Colonic mucosa (tissue), 4 donors: ENCODE measurements around the gene NEURL2. TPM values are rescaled to one million over a fixed set of nuclear protein-coding genes. Genes with fewer than 3 reads are reported as not detected.

Experiments
- DNase-seq: peaks from one replicate; pipeline ENCODE4 v3.0.0-alpha.2; 2020
- H3K27ac ChIP-seq: fragments of 200-600 bp; one replicate; pipeline ENCODE4 v1.8.0; 2021
- H3K27me3 ChIP-seq: fragments of 200-600 bp; one replicate; pipeline ENCODE4 v1.8.0; 2021
- H3K36me3 ChIP-seq: fragments of 200-600 bp; one replicate; pipeline ENCODE4 v1.8.0; 2021
- H3K4me1 ChIP-seq: fragments of 200-600 bp; one replicate; pipeline ENCODE4 v1.8.0; 2021; ENCODE audit warnings: mild to moderate bottlenecking
- H3K4me3 ChIP-seq: fragments of 200-600 bp; one replicate; pipeline ENCODE4 v1.8.0; 2021
- H3K9ac ChIP-seq, 2 donors: one replicate each; pipeline ENCODE4 v1.7.0; 2013; ENCODE audit warnings: control low read depth in 2 of 2, low read depth in 2 of 2, low read length in 2 of 2
- H3K9me3 ChIP-seq: fragments of 200-600 bp; one replicate; pipeline ENCODE4 v1.8.0; 2021
- CTCF ChIP-seq: fragments of 200-600 bp; IDR thresholded peaks from one replicate; pipeline ENCODE4 v1.8.0; 2022; ENCODE audit warnings: antibody characterized with exemption, mild to moderate bottlenecking
- intact Hi-C: fragments of 100-400 bp; cut with DNase I; formaldehyde crosslinking; loops from one replicate; pipeline ENCODE4 v1.14.1; 2022
- total RNA-seq, 2 donors: library from RNA; stranded (reverse); fragmentation: NEBNext Ultra II Directional in 1 of 2; extraction: Animal tissue kit (Norgen Biotek cat#: 25700) in 1 of 2; gene quantifications; one replicate each; pipeline ENCODE4 v1.2.1, GENCODE V29; 2021
- donor health status: healthy.
- donor health status: DM: no; HTN: no; CAD: no.
- donor health status: DM: no; HTN: no; CAD: no.

NEURL2 gene
- total RNA-seq, 2 donors from 2014 or later = 3.5 to 4.0 TPM

- H3K9me3 ChIP-seq = no peaks in the 10 kb centered on the region
- peaks cover 18% of the 10 kb centered on the region for H3K4me1 ChIP-seq
- intact Hi-C loops = loop anchor here (5.0 kb wide), 2 partner anchors 38 to 68 kb away; partner anchors contain the start of gene PCIF1
- H3K4me3 ChIP-seq = no peak overlapping the region
- no peak for DNase-seq
- no peak for TF ChIP-seq CTCF
- H3K36me3 ChIP-seq = peaks cover 13% of the 10 kb centered on the region
- no peak overlapping the region for H3K9ac ChIP-seq
- H3K27me3 ChIP-seq = no peaks in the 10 kb centered on the region
- no peak overlapping the region for H3K27ac ChIP-seq
Measured at GRCh38 chr20:45893831-45894230, 2.8 kb upstream of the NEURL2 start.

DNA sequence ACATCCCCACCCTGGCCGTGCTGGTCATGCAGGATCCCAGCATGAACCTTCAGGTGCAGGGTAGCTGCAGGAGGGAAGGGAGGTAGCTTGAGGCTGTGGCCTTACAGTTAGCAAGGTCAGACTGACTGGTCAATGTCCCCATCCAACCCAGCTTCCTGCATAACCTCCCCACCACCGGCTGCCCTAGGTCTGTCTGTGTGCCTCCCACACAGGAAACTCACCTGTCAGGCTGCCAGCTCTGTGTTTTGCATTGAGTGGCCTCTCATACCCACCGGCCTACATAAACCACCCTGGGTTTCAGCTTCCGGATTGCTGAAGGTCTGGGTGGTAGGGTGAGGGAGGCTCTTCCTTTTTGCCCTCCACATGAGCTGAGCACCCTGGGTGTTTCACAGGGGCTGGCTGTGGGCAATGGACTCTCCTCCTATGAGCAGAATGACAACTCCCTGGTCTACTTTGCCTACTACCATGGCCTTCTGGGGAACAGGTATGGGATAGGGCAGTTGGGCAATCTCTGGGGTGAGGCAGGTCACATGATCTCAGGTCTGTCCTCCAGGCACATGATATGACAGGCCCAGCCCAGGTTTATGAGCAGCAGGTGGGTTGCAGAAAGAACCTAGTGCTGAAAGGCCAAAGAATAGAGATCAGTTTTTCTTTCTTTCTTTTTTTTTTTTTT is 2.0 kb upstream of the NEURL2 start:
- Histone ChIP-seq H3K4me1 (peaks cover 18% of the 10 kb centered on the region), H3K9me3 (no peaks in the 10 kb centered on the region), H3K9ac (peak overlapping the region; percentile 40 to 86), H3K4me3 (no peak overlapping the region), H3K27ac (peak overlapping the region; percentile 71), H3K27me3 (no peaks in the 10 kb centered on the region), H3K36me3 (peaks cover 13% of the 10 kb centered on the region)
- peak; percentile 81 for DNase-seq
- TF ChIP-seq CTCF = no peak
- intact Hi-C loops = loop anchor here (5.0 kb wide), 2 partner anchors 39 to 69 kb away; partner anchors contain the start of gene PCIF1

GRCh38 chr20:45892049-45892825 is 1.2 kb upstream of the NEURL2 start:
- H3K4me3 ChIP-seq = peak overlapping the region; percentile 94
- H3K27me3 ChIP-seq = no peaks in the 10 kb centered on the region
- H3K4me1 ChIP-seq = peaks cover 18% of the 10 kb centered on the region
- no peaks in the 10 kb centered on the region for H3K9me3 ChIP-seq
- H3K9ac ChIP-seq = peak overlapping the region; percentile 86 to 96
- intact Hi-C loops = loop anchor here (5.0 kb wide), 2 partner anchors 40 to 70 kb away; partner anchors contain the start of gene PCIF1
- DNase-seq = peak; percentile 57
- H3K36me3 ChIP-seq = peaks cover 13% of the 10 kb centered on the region
- no peak for TF ChIP-seq CTCF
- H3K27ac ChIP-seq = peak overlapping the region; percentile 71

DNA sequence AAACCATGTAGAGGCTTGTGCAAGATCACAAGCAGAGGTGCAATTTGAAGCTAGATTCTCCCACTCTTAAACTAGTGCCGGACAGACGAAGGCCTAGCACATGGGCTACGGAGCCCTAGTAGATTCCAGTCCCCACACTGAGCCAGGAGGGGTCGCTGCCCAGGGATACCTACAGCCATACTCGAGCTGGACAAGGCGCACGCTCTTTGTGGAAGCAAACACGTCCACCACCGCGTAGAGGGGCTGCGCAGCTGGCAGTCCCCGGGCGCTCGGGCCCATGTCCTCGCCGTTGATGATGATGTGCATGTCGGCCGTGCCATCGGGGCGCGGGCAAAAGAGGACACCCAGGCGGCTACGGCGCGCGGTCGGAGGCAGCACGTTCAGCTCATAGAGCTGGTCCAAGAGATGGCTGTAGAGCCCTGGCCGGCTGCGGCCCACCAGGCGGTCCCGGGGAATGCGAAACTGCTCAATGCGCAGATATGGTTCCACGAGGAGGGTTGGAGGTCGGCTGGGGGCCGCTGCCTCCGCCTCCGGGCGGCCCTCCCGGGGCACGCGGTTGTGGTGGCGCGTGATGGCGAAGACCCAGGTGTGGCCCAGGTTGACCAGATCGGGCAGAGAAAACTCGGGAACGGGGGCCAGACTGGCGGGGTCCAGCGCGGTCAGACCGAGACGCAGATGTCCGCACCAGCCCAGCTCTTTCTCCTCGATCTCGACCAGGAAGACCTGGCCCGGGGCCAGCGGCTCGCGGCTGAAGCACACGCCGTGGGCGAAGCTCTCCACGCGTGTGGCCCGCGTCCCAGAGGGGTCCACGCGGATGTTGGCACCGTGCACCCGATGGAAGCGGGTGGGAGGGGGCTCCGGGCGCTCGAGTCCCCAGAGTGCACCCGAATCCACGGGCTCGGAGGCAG is 677 bp downstream of the NEURL2 start:
- Histone ChIP-seq H3K4me1 (peaks cover 18% of the 10 kb centered on the region), H3K36me3 (peaks cover 7% of the 10 kb centered on the region), H3K9ac (peak overlapping the region; percentile 86 to 96), H3K27ac (peak overlapping the region; percentile 71), H3K9me3 (no peaks in the 10 kb centered on the region), H3K27me3 (no peaks in the 10 kb centered on the region), H3K4me3 (peak overlapping the region; percentile 94)
- peak; percentile 89 for DNase-seq
- intact Hi-C loops = loop anchor here (5.0 kb wide), 2 partner anchors 42 to 72 kb away; partner anchors contain the start of gene PCIF1
- TF ChIP-seq CTCF = peak; percentile 72

DNA sequence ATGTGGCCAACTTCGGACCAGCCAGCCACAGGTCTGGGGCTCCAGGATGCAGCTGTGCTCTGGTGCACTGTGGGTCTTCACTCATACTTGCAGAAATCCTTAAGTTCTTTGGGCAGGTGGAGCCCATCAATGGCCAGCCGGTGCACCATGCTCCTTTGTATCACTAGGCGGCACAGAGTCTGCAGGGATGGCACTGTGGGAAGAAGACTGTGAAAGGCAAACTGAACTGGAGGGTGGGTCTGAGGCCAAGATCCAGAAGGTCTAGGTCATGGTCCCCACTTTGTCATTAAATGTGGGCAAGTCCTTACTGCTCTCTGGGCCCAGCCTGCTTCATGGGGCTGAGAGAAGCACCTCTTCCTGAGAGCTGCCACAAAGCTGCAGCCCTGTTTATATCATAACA is 2.3 kb downstream of the NEURL2 start:
- H3K27ac ChIP-seq = no peak overlapping the region
- H3K27me3 ChIP-seq = no peaks in the 10 kb centered on the region
- TF ChIP-seq CTCF = no peak
- H3K4me3 ChIP-seq = no peak overlapping the region
- no peaks in the 10 kb centered on the region for H3K9me3 ChIP-seq
- intact Hi-C loops = loop anchor here (10.0 kb wide), 1 partner anchor 64 kb away; the partner anchor contains the start of gene TNNC2
- H3K9ac ChIP-seq = no peak overlapping the region
- no peak for DNase-seq
- H3K4me1 ChIP-seq = peaks cover 18% of the 10 kb centered on the region
- no peaks in the 10 kb centered on the region for H3K36me3 ChIP-seq
